GM10847 (cell line): ENCODE measurements around the gene SLC44A3.

Source experiments
- POLR2A ChIP-seq: IDR thresholded peaks from 2 replicates; pipeline ENCODE4 v1.6.1; 2011; ENCODE audit not compliant: insufficient read length; ENCODE audit errors: extremely low read depth

The SLC44A3 gene

GRCh38 chr1:94817712-94818111 lies 2.4 kb upstream of the SLC44A3 start:
- no peak for TF ChIP-seq POLR2A

- TF ChIP-seq POLR2A, result no peak
These were observed 766 bp upstream of the SLC44A3 start for GRCh38 chr1:94819238-94819944.

GRCh38 chr1:94820936-94821335 lies 779 bp downstream of the SLC44A3 start:
- TF ChIP-seq POLR2A, result no peak

DNA sequence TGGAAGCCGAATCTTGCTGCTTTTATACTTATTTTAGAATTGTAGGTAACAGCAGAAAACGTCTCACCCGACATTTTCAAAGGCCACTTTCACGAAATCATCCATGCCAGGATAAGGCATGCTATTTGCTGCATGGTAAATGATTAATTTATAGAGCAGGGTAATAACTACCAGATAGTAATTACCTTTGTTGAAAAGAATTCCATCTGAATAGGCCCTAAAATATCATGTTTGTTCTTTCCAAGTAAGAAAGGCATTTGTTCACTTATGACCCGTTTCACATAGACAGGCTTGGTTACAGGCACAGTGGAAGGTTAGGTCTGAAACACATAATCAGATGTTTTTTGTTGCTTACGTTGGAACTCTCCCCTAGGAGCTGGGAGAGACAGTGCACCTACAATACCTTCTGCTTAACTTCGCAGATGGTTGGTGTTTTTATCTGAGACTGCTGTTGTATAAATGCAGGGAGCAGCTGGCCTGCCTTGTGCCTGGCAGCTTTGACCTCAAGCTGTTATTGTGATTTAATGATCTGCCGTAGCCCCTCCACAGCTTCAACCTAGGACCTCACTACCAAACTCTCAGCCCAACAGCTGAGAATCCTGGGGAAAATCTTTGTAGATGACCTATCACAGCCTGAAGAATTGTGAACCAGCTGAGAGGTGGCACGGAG lies 1.6 kb downstream of the SLC44A3 start:
- no peak for TF ChIP-seq POLR2A

DNA sequence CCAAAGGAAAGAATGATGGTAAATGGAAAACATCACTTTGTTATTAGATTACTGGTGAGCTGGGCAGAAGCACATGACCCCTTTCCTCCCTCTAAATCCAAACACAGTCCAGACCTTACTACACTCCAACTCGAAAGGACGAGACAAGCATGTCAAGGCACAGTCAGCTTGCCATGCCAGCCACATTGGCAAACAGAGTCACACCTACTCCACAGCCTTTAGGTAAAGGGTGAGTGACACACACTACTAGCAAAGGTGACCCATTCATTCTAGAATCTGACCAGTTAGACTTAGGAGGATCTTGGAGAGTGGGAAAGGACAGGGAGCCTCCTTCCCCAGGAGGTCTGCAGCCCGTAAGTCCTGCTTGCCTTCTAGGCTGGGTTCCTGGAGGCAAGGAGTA lies 3.0 kb downstream of the SLC44A3 start:
- TF ChIP-seq POLR2A, result no peak

GRCh38 chr1:94825936-94826335 lies 5.8 kb downstream of the SLC44A3 start:
- no peak for TF ChIP-seq POLR2A

GRCh38 chr1:94827434-94827833 lies 7.3 kb downstream of the SLC44A3 start:
- TF ChIP-seq POLR2A, result no peak

DNA sequence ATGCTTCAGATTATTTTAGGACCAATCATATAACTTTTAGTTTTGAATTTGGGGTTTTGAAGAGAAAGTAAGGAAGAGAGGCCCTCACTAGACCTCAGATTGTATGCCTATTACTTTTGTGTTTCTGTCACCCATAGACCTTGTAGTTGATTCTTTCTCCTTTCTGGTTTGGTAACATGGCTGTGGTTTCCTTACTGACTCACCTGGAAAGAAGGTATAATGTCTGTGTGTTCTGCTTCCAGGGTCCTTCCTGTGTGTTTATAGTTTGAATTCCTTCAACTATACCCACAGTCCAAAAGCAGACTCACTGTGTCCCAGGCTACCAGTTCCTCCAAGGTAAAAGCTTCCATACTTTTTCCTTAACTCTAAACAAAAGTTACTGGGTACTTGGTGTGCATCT lies 8.1 kb downstream of the SLC44A3 start:
- no peak for TF ChIP-seq POLR2A

DNA sequence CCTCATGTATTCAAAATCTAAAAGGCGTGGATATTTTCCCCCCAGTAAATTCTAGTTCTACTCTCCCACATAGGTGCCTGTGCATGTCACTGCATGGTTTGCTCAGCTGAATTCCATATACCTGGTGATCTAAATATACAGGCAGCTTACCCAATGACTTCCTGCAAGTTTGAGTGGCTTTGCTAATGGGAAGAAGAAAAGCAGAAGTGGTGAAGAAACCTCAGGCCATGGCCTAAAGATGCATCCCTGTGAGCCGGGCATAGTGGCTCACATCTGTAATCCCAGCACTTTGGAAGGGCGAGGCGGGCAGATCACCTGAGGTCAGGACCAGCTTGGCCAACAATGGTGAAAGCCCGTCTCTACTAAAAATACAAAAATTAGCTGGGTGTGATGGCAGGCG lies 11.5 kb downstream of the SLC44A3 start:
- no peak for TF ChIP-seq POLR2A

- no peak for TF ChIP-seq POLR2A
These were observed 12.3 kb downstream of the SLC44A3 start for GRCh38 chr1:94832446-94832845.

GRCh38 chr1:94832931-94833585 lies 12.9 kb downstream of the SLC44A3 start:
- TF ChIP-seq POLR2A, result no peak

DNA sequence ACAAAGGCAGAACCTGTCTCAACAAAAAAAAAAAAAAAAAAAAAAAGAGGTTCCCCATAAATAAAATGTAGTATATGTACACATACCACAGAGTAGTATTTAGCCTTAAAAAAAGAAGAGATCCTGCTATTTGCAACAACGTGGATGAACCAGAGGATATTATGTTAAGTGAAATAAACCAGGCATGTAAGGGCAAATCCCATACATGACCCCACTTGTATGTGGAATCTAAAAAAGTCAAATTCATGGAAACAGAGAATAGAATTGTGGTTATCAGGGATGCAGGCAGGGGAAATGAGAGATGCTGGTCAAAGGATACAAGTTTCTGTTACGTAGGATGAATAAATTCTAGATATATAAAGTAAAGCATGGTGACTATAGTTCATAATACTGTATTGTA lies 16.7 kb downstream of the SLC44A3 start:
- no peak for TF ChIP-seq POLR2A

DNA sequence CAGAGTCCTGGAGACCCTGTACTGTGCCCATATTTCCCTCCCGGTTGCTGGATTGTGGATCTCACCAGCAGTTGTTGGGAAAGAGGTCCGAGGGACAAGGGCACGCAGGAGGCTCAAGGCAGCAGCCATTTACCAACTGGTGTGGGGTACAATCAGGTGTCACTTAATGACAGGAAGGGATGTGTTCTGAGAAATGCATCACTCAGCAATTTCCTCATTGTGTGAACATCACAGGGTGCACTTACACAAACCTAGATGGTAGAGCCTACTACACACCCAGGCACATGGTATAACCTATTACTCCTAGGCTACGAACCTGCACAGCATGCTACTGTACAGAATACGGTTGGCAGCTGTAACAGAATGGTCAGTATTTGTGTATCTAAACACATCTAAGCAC lies 20.7 kb downstream of the SLC44A3 start:
- TF ChIP-seq POLR2A, result no peak

DNA sequence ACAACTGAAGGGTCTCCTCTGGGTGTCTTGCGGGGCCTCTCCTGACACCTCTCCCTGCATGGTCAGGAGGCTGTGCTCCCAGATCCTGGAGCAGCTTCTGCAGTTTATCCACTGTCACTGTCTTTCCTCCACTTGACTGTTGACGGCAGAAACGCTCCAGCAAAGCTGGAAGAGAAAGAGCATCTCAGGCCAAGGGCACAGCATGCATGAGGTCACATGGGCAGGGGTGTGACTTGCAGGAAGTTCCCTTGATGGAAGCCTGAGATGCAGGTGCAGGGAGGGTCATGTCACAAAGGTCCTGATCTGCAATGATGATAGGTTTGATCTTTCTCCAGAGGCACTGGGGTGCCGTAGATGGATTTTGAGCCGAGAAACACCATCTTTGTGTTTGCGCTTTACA lies 23.3 kb downstream of the SLC44A3 start:
- no peak for TF ChIP-seq POLR2A

DNA sequence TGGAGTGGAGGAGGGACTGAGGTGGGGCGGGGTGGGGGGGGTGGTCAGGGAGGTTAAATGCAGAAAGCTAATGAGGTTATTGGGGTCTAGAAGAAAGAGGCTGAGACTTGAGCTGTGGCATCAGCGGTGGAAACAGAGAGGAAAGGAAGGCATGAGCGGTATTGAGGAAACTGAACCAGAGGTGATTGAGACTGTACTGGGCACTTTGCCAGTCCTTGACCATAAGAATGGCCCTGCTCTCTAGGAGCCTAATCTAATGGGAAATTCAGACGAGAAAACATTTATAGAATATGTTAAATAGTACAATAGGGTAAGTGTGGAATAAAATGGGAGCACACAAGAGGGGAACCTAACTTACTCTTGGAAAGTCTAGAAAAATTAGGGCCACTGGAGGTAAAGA lies 23.7 kb downstream of the SLC44A3 start:
- TF ChIP-seq POLR2A, result no peak

DNA sequence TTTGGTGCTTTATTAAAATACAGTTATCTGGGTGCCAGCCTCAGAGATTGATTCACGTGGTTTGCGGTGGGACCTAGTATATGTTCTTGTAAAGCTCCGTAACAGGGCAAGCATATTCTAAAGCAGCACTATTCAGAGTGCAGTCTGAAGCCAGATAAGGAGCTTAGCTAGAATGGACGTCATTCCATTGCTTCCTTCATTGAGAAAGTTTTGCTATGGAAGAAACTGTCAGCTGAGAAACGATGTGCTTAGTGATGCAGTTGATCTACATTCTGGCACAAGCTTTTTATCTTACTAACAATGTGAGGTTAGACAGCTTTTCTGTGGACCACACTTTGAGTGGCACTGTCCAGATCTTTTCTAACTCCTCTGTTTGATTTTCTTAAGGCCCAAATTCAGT lies 26.2 kb downstream of the SLC44A3 start:
- TF ChIP-seq POLR2A, result no peak
